ENCODE measurements around the gene ELFN1.

DNA sequence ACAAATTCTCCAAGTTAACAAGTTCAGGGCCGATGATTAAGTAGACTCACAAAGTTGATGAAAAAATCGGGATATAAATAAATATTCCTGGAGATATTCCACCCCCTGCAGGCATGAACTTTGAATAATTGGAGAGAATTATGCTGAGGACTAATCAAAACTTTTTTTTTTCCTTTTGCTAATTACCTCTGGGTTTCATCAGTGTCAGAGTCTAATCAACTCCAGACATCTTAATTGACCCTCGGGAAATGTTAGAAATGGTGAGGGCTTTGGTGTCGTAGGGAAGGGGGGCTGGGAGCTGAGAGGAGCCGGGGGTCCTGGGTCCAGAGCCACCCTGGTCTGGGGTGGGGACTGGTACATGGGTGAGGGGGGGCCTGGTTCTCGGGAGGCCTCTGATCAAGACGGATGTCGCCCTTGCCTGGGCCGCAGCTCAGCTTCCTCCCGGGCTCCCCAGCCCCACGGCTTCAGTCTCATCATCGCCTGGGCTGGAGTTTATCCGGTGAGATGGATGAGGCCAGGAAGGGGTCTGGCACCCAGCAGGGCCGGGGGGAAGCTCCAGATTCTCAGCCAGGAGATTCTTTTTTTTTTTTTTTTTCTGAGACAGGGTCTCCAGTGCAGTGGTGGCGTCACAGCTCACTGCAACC lies 30.4 kb upstream of the ELFN1 start:
- TF ChIP-seq FOXA1 (IDR thresholded peaks at IDR 0.05) (no peak), FOXM1 (IDR thresholded peaks at IDR 0.05; ENCODE audit: borderline replicate concordance) (no peak), ZNF384 (IDR thresholded peaks at IDR 0.05) (no peak), SP1 (IDR thresholded peaks at IDR 0.05) (no peak), ARNT (IDR thresholded peaks at IDR 0.05) (no peak), ELF4 (IDR thresholded peaks at IDR 0.05) (no peak)
- TF ChIP-seq, protein P1, sequence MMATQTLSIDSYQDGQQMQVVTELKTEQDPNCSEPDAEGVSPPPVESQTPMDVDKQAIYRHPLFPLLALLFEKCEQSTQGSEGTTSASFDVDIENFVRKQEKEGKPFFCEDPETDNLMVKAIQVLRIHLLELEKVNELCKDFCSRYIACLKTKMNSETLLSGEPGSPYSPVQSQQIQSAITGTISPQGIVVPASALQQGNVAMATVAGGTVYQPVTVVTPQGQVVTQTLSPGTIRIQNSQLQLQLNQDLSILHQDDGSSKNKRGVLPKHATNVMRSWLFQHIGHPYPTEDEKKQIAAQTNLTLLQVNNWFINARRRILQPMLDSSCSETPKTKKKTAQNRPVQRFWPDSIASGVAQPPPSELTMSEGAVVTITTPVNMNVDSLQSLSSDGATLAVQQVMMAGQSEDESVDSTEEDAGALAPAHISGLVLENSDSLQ (IDR thresholded peaks at IDR 0.05) = no peak
